Amniotic epithelial cell (primary cell): ENCODE results near the gene INTS11.

Experiments
- DNase-seq: peaks from one replicate; pipeline ENCODE4 v3.0.0-alpha.2; 2010; ENCODE audit warnings: low read depth

The INTS11 gene

GRCh38 chr1:1312450-1313314 is 11.8 kb downstream of the INTS11 start:
- no peak for DNase-seq

GRCh38 chr1:1311107-1312104 is 13.1 kb downstream of the INTS11 start:
- DNase-seq = no peak

- DNase-seq = no peak
These were observed 13.9 kb downstream of the INTS11 start for GRCh38 chr1:1310476-1311053.

GRCh38 chr1:1310109-1310385 is 14.4 kb downstream of the INTS11 start:
- DNase-seq = no peak

GRCh38 chr1:1309251-1310108 is 15.0 kb downstream of the INTS11 start:
- no peak for DNase-seq

DNA sequence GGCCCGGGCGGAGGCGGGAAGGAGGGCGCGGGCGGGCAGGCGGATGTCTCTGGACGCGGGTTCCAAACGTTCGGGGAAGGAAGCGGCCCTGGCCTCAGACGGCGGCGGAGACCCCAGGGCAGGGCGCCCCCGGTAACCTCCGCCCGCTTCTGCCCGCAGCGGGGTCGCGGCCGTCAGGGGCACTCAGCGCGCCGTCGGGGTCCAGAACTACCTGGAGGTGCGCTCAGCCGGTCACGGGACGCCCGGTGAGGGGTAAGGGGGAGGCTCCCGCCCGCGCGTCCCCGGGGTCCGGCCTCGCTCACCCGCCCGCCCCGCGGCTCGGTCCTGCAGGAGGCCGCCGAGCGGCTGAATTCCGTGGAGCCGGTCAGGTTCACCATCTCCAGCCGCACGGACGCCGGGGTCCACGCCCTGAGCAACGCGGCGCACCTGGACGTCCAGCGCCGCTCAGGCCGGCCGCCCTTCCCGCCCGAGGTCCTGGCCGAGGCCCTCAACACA is 15.7 kb downstream of the INTS11 start:
- DNase-seq = no peak

DNA sequence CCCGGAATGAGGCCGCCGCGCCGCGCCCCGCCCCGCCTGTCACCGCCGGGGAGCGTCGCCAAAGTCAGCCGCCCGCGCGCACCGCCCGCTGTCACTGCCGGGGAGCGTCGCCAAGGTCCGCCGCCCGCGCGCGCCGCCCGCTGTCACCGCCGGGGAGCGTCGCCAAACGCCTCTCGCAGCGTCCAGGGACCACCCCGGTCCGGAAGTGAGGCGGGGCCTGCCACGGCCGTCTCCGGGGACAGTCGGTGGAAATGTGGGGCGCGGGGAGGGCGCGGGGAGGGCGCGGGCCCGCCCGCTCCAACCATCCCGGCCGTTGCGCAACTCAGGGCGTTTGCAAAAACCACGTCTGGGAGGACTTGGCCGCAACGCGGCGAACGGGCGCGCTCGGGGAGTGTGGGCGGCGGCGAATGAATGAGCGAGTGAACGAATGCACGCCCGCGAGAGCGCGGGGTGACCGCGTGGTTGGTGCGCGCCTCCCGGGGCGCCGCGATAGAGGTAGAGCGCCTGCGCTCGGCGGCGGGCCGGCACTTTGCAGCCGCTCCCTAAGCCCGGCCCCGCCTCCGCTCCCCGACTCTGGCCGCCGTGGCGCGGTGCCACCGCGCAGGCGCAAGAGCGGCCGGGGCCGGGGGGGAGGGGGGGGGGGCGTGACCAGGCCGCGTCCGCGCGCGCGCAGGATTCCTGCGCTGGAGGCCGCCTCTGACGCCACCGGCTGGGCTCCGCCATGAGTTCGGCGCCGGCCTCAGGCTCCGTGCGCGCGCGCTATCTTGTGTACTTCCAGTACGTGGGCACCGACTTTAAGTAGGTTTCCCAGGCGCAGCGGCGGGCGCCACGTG is 16.3 kb downstream of the INTS11 start, which contains the start of the genes ACAP3 and PUSL1:
Gene ACAP3 (minus strand): TSS at position 8 of the 833 bp plus-strand sequence. CDS start 115 bp downstream, outside the sequence.
Gene PUSL1 (plus strand): TSS at position 675 of the 833 bp plus-strand sequence. CDS start 47 bp downstream, at position 722.
- peak; percentile 90 for DNase-seq

DNA sequence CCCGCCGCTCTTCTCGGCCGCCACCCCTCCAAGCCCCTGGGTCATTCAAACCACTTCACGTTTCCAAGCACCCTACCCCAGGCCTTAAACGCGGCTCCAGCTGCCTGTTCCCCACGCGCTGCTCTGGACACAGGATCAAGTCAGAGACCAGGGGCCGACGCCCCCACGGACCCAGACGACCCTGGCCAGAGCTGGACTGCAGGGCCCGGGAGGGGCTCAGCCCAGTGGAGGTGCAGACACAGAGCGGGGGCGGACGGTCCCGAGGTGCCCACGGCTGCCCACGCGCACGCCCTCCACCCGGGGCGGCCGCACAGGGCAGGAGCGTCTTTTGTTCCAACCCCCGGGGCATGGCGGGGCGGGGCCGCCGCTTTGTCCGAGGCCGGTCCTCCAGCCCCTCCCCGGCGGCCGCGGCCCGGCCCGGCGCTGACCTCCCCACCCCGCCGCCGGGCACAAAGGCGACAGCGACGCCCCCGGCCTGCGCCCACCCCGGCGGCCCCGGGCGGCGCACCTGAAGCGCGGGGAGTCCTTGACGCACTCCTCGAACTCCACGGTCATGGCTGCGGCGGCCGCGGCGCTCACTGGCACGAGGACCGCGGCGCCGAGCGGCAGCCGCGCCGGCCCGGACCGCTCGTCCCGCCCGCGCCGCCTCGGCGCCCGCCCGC is 17.1 kb downstream of the INTS11 start:
- no peak for DNase-seq

- DNase-seq = no peak
These were observed 17.7 kb downstream of the INTS11 start for GRCh38 chr1:1306661-1307260.

- DNase-seq = no peak
These were observed 18.3 kb downstream of the INTS11 start for GRCh38 chr1:1306070-1306660.

DNA sequence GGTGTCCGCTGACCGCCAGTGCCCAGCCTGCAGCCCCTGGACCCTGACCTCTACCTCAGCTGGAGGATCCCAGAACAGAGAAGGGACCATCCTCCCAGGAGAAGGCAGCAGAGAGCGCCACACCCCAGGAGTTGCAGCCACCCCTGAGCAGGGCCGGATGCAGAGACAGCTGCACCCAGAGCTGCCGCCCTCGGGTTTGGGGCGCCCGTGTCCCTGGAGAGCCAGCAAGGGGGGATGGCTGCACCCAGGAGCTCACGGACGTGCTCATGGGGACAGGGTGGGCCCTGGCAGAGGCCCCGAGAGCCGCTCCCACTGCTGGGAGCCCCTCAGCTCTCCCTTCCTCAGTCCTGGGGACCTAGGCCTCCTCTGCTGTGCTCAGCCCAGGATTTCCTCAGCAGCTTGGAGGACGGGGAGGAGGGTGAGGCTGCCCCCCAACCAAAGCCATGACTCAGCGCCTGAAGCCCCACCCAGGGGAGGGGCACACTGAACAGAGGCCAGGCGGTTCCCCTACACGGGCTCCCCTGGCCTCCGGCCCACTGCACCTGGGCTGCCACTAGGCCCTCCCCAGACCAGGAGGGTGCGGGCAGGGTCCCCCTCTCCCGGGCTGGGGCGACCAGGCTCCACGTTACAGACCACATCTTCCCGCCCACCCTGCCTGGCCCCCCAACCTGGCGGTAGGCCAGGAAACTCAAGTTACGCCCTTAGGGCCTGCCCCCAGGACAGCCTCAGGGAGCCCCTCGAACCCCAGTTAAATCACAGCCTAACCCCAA is 19.0 kb downstream of the INTS11 start:
- DNase-seq = peak; percentile 70

GRCh38 chr1:1304331-1305299 is 19.8 kb downstream of the INTS11 start:
- peak; percentile 85 for DNase-seq

DNA sequence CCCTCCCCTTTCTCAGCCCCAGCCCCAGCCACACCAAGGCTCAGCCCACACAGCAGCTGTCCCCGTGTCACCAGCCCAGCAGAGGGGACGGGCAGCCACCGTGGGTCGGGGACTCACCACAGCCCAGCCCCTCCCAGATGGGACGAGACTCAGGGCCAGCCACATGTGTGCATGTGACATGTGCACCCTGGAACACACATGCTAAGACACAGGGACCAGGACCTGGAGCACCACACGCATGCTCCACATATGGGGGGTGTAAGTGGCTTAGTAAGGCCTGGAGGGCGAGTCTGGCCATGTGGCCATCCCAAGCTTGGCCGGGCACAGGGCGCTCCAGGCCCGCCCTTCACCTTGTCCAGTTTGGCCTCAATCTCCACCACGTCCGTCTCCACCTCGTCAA is 20.7 kb downstream of the INTS11 start:
- DNase-seq = no peak

DNA sequence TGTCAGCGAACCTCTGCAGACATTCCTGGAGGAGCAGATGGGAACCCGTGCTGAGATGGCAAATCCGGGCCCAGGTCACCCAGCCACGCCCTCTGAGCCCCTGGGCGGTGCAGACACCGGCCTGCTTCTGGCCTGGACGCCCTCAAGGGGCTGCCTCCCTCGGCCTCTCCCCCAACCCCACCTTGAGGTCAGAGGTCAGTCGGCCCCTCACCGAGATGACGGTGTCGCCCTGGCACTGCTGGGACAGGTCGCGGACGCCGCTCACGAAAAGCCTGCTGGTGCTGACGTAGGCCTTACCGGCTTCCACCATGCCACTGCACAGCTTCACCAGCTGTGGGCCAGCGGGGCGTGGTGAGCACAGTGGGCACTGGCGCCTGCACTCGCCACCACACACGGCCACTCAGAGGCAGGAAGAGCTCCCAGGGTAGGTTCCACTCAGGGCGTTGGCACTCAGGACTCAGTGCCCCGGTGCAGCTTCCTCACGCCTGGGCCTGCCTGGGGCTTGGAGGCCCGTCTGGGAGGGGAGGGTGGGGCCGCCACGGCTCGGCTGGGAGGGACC is 21.4 kb downstream of the INTS11 start:
- DNase-seq = no peak

- DNase-seq = no peak
These were observed 22.4 kb downstream of the INTS11 start for GRCh38 chr1:1302006-1302430.

DNA sequence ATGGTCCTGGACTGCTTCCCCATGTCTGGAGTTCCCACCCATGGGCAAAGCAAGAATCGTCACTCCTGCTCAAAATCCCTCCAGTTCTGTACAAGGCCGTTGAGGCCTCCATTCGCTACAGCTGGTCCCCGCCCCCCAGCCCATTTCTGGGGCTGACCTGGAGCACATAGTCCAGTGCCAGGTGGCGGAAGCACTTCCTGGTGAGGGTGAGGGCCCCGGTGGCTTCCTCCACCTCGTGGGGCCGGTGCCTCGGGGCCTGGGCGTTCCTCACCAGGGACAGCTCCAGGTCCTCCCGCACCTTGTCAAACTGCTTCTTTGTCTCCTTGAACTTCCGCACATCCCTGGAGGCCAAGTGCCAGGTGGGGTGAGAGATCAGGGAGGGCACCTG is 24.1 kb downstream of the INTS11 start:
- DNase-seq = no peak
